ENCODE measurements around the gene PLG.
"Not testable (repeated sequence)": the region's sequence is repeated elsewhere in the genome, so short reads cannot be mapped to it uniquely, and the experiment has no call there.

PLG gene

GRCh38 chr6:160701918-160702680 lies at the start of gene PLG:
Gene PLG, plus strand, starts transcription at chr6:160702244. Its CDS starts 61 bp downstream, at chr6:160702305.
- DNase-seq (ENCODE audit: low read depth in 2 of 3, low spot score in 2 of 3): not testable (repeated sequence)

- DNase-seq (ENCODE audit: low read depth in 2 of 3, low spot score in 2 of 3): no peak
Observed at GRCh38 chr6:160659562-160659961, 42.5 kb upstream of the PLG start.

GRCh38 chr6:160661216-160661615 lies 40.8 kb upstream of the PLG start:
- DNase-seq (ENCODE audit: low read depth in 2 of 3, low spot score in 2 of 3): no peak

- DNase-seq (ENCODE audit: low read depth in 2 of 3, low spot score in 2 of 3): no peak
Observed at GRCh38 chr6:160662429-160662828, 39.6 kb upstream of the PLG start.

GRCh38 chr6:160662842-160663241 lies 39.2 kb upstream of the PLG start:
- DNase-seq (ENCODE audit: low read depth in 2 of 3, low spot score in 2 of 3): no peak

GRCh38 chr6:160664198-160664597 lies 37.8 kb upstream of the PLG start, which contains the start of gene LPA:
Gene LPA, minus strand, starts transcription at chr6:160664275. Its CDS starts 61 bp downstream, at chr6:160664214.
- DNase-seq (ENCODE audit: low read depth in 2 of 3, low spot score in 2 of 3): not testable (repeated sequence)

GRCh38 chr6:160667639-160668481 lies 34.2 kb upstream of the PLG start:
- peak in 1 of 3 experiments; percentile 5 for DNase-seq (ENCODE audit: low read depth in 2 of 3, low spot score in 2 of 3)

GRCh38 chr6:160668589-160668988 lies 33.5 kb upstream of the PLG start:
- no peak for DNase-seq (ENCODE audit: low read depth in 2 of 3, low spot score in 2 of 3)

- DNase-seq (ENCODE audit: low read depth in 2 of 3, low spot score in 2 of 3): not testable (repeated sequence)
Observed at GRCh38 chr6:160676418-160676817, 25.6 kb upstream of the PLG start.

GRCh38 chr6:160678230-160678629 lies 23.8 kb upstream of the PLG start:
- DNase-seq (ENCODE audit: low read depth in 2 of 3, low spot score in 2 of 3): no peak

- no peak for DNase-seq (ENCODE audit: low read depth in 2 of 3, low spot score in 2 of 3)
Observed at GRCh38 chr6:160678744-160679401, 23.2 kb upstream of the PLG start.

GRCh38 chr6:160679402-160679769 lies 22.7 kb upstream of the PLG start:
- DNase-seq (ENCODE audit: low read depth in 2 of 3, low spot score in 2 of 3): no peak

GRCh38 chr6:160685101-160685761 lies 16.8 kb upstream of the PLG start:
- not testable (repeated sequence) for DNase-seq (ENCODE audit: low read depth in 2 of 3, low spot score in 2 of 3)

GRCh38 chr6:160685762-160686450 lies 16.1 kb upstream of the PLG start:
- DNase-seq (ENCODE audit: low read depth in 2 of 3, low spot score in 2 of 3): no peak

GRCh38 chr6:160690458-160690857 lies 11.6 kb upstream of the PLG start:
- no peak for DNase-seq (ENCODE audit: low read depth in 2 of 3, low spot score in 2 of 3)

GRCh38 chr6:160691617-160692016 lies 10.4 kb upstream of the PLG start:
- no peak for DNase-seq (ENCODE audit: low read depth in 2 of 3, low spot score in 2 of 3)

GRCh38 chr6:160692369-160692959 lies 9.6 kb upstream of the PLG start:
- DNase-seq (ENCODE audit: low read depth in 2 of 3, low spot score in 2 of 3): no peak

GRCh38 chr6:160695025-160695424 lies 7.0 kb upstream of the PLG start:
- DNase-seq (ENCODE audit: low read depth in 2 of 3, low spot score in 2 of 3): not testable (repeated sequence)

GRCh38 chr6:160695622-160696021 lies 6.4 kb upstream of the PLG start:
- DNase-seq (ENCODE audit: low read depth in 2 of 3, low spot score in 2 of 3): not testable (repeated sequence)

GRCh38 chr6:160696884-160697283 lies 5.2 kb upstream of the PLG start:
- not testable (repeated sequence) for DNase-seq (ENCODE audit: low read depth in 2 of 3, low spot score in 2 of 3)

Data from activated CD8-positive, alpha-beta memory T cell treated with anti-CD3 and anti-CD28 coated beads for 48 hours (primary cell).